ENCODE data around the gene TLX2. TPM values are rescaled to one million over a fixed set of nuclear protein-coding genes. Genes with fewer than 3 reads are reported as not detected.

TLX2 gene
- total and polyA plus RNA-seq, 2 of the 8 experiments (the other 6 are each of a cell fraction or from before 2014, with no cell fraction given) = 0.06 to 0.17 TPM

DNA sequence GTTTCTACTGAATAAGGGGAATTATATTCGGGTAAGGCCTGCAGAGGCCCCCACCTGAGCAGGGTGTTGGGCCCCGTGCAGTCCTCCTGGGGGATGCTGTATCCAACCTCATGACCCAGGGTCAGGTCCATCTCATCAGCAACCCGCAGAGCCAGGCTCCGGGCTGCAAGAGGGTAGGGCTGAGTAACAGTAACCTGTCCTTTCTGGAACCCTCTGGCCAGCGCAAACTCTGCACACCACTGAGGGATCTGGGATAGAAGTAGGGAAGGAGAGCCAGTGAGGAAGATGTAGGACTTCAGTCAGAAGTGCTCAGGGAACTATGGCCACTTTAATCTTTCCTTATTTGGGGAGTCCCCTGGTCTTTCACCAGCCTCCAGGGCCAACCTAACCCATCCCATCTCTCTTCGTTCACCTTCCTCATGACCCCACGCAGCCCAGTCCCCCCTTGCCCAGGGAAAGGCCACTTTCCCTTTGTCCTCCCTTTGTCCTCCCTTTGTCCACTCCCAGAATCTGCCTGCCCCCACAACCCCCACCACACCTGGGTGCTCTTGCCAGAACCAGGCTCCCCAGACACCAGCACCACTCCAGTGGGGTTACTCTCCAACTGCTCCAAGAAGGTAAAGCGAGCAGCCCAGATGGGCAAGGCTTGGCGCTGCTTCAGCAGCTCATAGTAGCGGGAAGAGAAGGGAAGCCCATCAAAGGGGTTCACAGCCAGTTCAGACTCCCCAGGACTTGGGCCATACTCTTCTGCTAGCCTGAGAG, 10.9 kb downstream of the TLX2 start (continued):
- TF ChIP-seq CBX5 (IDR thresholded peaks at IDR 0.05; ENCODE audit: low read depth, low read length) = no peak
- no peak for TF ChIP-seq KDM4A (IDR thresholded peaks at IDR 0.05; ENCODE audit: low read depth, low read length, severe bottlenecking)
- no peak for TF ChIP-seq GTF2F1 (IDR thresholded peaks at IDR 0.05; ENCODE audit: borderline replicate concordance, low read depth, low read length)
- no peak for TF ChIP-seq SIX5 (IDR thresholded peaks at IDR 0.05; ENCODE audit: low read depth, low read length)
- no peak for TF ChIP-seq RAD21 (IDR thresholded peaks at IDR 0.05 in 1 of 2, conservative IDR thresholded peaks at IDR 0.05 in 1 of 2; ENCODE audit: low read depth in 2 of 2, low read length in 2 of 2)

All from H1 (cell line).